WTC11 (cell line): Measurements from ENCODE around the gene ADK. TPM values are rescaled to one million over a fixed set of nuclear protein-coding genes. Genes with fewer than 3 reads are reported as not detected.

Experiments
- ATAC-seq: fragments of 200-7000 bp; cut with Tn5 transposase; 2 replicates; pipeline ENCODE4 v1.10.0; 2021; ENCODE audit warnings: mild to moderate bottlenecking, moderate library complexity
- CTCF ChIA-PET: fragments of 300-600 bp; sonication (Branson Sonifier 250); formaldehyde crosslinking; loops from one replicate; lab custom pipeline; 2021; ENCODE audit warnings: antibody characterized with exemption; lab: Charles Lee
- POLR2A ChIA-PET: fragments of 350-600 bp; sonication (Branson Sonifier 250); formaldehyde crosslinking; loops from one replicate; lab custom pipeline; 2021; ENCODE audit warnings: antibody characterized with exemption; lab: Charles Lee
- DNase-seq: peaks from one replicate; pipeline ENCODE4 v3.0.0; 2021; ENCODE audit warnings: low spot score
- H3K27ac Mint-ChIP-seq: 2 replicates; pipeline ENCODE4 v1.8.0; 2021; ENCODE audit warnings: mixed read lengths
- H3K27me3 Mint-ChIP-seq: 2 replicates; pipeline ENCODE4 v1.8.0; 2021; ENCODE audit warnings: low read depth, mild to moderate bottlenecking, moderate library complexity, mixed read lengths
- H3K36me3 Mint-ChIP-seq: 2 replicates; pipeline ENCODE4 v1.8.0; 2021; ENCODE audit warnings: mixed read lengths
- H3K4me1 Mint-ChIP-seq: 2 replicates; pipeline ENCODE4 v1.8.0; 2022; ENCODE audit warnings: mixed read lengths
- H3K4me3 Mint-ChIP-seq: 2 replicates; pipeline ENCODE4 v1.8.0; 2021; ENCODE audit warnings: mild to moderate bottlenecking, moderate library complexity, mixed read lengths
- H3K9me3 Mint-ChIP-seq: 2 replicates; pipeline ENCODE4 v1.8.0; 2021; ENCODE audit warnings: mixed read lengths
- AFF4 ChIP-seq: sonication (generic); formaldehyde crosslinking; IDR thresholded peaks from 2 replicates; pipeline ENCODE4 v1.8.1; 2023; ENCODE audit warnings: mild to moderate bottlenecking, missing genetic modification reagents, borderline replicate concordance
- CREM ChIP-seq: sonication (generic); formaldehyde crosslinking; IDR thresholded peaks from 2 replicates; pipeline ENCODE4 v1.8.1; 2022; ENCODE audit warnings: mild to moderate bottlenecking, missing genetic modification reagents, moderate library complexity
- E2F1 ChIP-seq: sonication (generic); formaldehyde crosslinking; IDR thresholded peaks from 2 replicates; pipeline ENCODE4 v1.8.0; 2022; ENCODE audit warnings: mild to moderate bottlenecking, missing genetic modification reagents
- ESRRA ChIP-seq: sonication (generic); formaldehyde crosslinking; IDR thresholded peaks from 2 replicates; pipeline ENCODE4 v1.8.1; 2022; ENCODE audit warnings: mild to moderate bottlenecking, missing genetic modification reagents, borderline replicate concordance
- FOXP4 ChIP-seq: sonication (generic); formaldehyde crosslinking; IDR thresholded peaks from 2 replicates; pipeline ENCODE4 v1.8.0; 2022; ENCODE audit warnings: mild to moderate bottlenecking, missing genetic modification reagents
- GABPB1 ChIP-seq: sonication (generic); formaldehyde crosslinking; IDR thresholded peaks from 2 replicates; pipeline ENCODE4 v1.8.1; 2023; ENCODE audit warnings: mild to moderate bottlenecking, missing genetic modification reagents
- IRF1 ChIP-seq: sonication (generic); formaldehyde crosslinking; IDR thresholded peaks from 2 replicates; pipeline ENCODE4 v1.8.0; 2023; ENCODE audit warnings: missing genetic modification reagents
- JUN ChIP-seq: sonication (generic); formaldehyde crosslinking; IDR thresholded peaks from 2 replicates; pipeline ENCODE4 v1.8.0; 2023; ENCODE audit warnings: mild to moderate bottlenecking, missing genetic modification reagents
- SP1 ChIP-seq: sonication (generic); formaldehyde crosslinking; conservative IDR thresholded peaks from 2 replicates; pipeline ENCODE4 v1.8.1; 2022; ENCODE audit warnings: missing genetic modification reagents
- ZNF121 ChIP-seq: sonication (generic); formaldehyde crosslinking; IDR thresholded peaks from 2 replicates; pipeline ENCODE4 v1.8.0; 2023; ENCODE audit warnings: missing genetic modification reagents
- ZNF219 ChIP-seq: sonication (generic); formaldehyde crosslinking; IDR thresholded peaks from 2 replicates; pipeline ENCODE4 v1.8.0; 2023; ENCODE audit warnings: missing genetic modification reagents, mild to moderate bottlenecking, borderline replicate concordance
- ZNF416 ChIP-seq: fragments of 250-450 bp; sonication (Bioruptor Pico); IDR thresholded peaks from 2 replicates; pipeline ENCODE4 v1.9.0; 2021; ENCODE audit warnings: mild to moderate bottlenecking, inconsistent platforms
- ZNF671 ChIP-seq: fragments of 250-450 bp; sonication (Bioruptor Pico); IDR thresholded peaks from 2 replicates; pipeline ENCODE4 v1.8.0; 2021; ENCODE audit warnings: mild to moderate bottlenecking
- total RNA-seq: library from RNA; stranded (reverse); gene quantifications from 3 replicates; pipeline ENCODE4 v1.2.3, GENCODE V29; 2021

ADK gene
- total RNA-seq, 1 experiment from 2014 or later = 32.7 TPM

GRCh38 chr10:74431816-74432215 is 280.8 kb downstream of the ADK start:
- no peaks in the 10 kb centered on the region for H3K27me3 Mint-ChIP-seq
- TF ChIP-seq AFF4 (no peak), ZNF219 (CRISPR knock-in tag) (no peak), ESRRA (CRISPR knock-in tag) (no peak), IRF1 (no peak), ZNF671 (CRISPR knock-in tag) (no peak), CREM (CRISPR knock-in tag) (no peak), ZNF121 (no peak)
- H3K4me1 Mint-ChIP-seq = peaks cover 27% of the 10 kb centered on the region
- no peaks in the 10 kb centered on the region for H3K36me3 Mint-ChIP-seq
- no peaks in the 10 kb centered on the region for H3K9me3 Mint-ChIP-seq
- ChIA-PET POLR2A (no interaction called here), CTCF (no interaction called here)
- H3K27ac Mint-ChIP-seq = no peak overlapping the region
- H3K4me3 Mint-ChIP-seq = no peak overlapping the region
- no peak for ATAC-seq
- no peak for DNase-seq

GRCh38 chr10:74432841-74433594 is 282.0 kb downstream of the ADK start:
- Mint-ChIP-seq H3K36me3 (no peaks in the 10 kb centered on the region), H3K4me1 (peaks cover 32% of the 10 kb centered on the region), H3K27me3 (no peaks in the 10 kb centered on the region), H3K9me3 (no peaks in the 10 kb centered on the region), H3K27ac (peak overlapping the region; percentile 51; the same call in 1 of the 2 replicates), H3K4me3 (no peak overlapping the region)
- CTCF ChIA-PET = interaction anchor here (0.9 kb wide), 1 partner anchor 13 kb away, joined by 4 read pairs; no protein-coding TSS in a partner anchor
- DNase-seq (no peak), ATAC-seq (no peak)
- TF ChIP-seq FOXP4 (CRISPR knock-in tag) = no peak
- TF ChIP-seq E2F1 (CRISPR knock-in tag) = no peak
- TF ChIP-seq GABPB1 = no peak
- no peak for TF ChIP-seq CREM (CRISPR knock-in tag)
- POLR2A ChIA-PET = no interaction called here

GRCh38 chr10:74433595-74433956 is 282.6 kb downstream of the ADK start:
- H3K27me3 Mint-ChIP-seq = no peaks in the 10 kb centered on the region
- TF ChIP-seq SP1 (CRISPR knock-in tag) (no peak), JUN (no peak), ZNF416 (no peak)
- TF ChIP-seq, all 79 proteins: peak for 0
- H3K4me3 Mint-ChIP-seq = no peak overlapping the region
- DNase-seq (no peak), ATAC-seq (no peak)
- H3K27ac Mint-ChIP-seq = peak overlapping the region; percentile 2; the same call in 1 of the 2 replicates
- POLR2A ChIA-PET = no interaction called here
- no peaks in the 10 kb centered on the region for H3K36me3 Mint-ChIP-seq
- CTCF ChIA-PET = interaction anchor here (0.9 kb wide), 1 partner anchor 14 kb away, joined by 4 read pairs; no protein-coding TSS in a partner anchor
- peaks cover 32% of the 10 kb centered on the region for H3K4me1 Mint-ChIP-seq
- no peaks in the 10 kb centered on the region for H3K9me3 Mint-ChIP-seq
